Measurements from ENCODE around the gene YES1. TPM values are rescaled to one million over a fixed set of nuclear protein-coding genes. Genes with fewer than 3 reads are reported as not detected.
A peak's percentile ranks its signal among the peaks of the same experiment; 100 is the strongest.

YES1 gene
- total and polyA plus RNA-seq, 4 donors, result 12.5 to 57.6 (median 21.9) TPM

DNA sequence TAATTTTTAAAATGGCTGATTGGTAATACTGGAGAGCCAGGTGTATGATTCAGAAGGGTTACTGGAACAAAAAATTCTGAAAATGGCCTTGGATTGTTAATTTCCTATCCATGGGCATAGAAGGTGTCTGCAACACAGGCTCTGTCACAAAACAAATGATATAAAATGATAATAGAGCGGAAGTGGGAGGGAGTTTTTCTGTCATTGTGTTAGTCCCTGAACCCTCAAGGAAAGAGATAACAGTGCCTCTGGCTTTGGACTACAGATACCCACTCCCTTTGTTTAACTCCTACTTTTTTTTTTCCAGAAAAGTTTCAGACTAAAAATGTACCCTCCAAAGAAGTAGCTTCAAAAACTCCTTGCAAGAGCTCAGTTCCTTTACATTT lies 28.0 kb upstream of the YES1 start:
- no peak overlapping the region for H3K4me3 ChIP-seq (ENCODE audit: low read depth in 1 of 3, low read length in 3 of 3)
- H3K4me1 ChIP-seq (ENCODE audit: control insufficient read depth in 4 of 4, insufficient read depth in 4 of 4, low read length in 3 of 4), result peaks cover 0 to 12% (median 8%) of the 10 kb centered on the region in 4 donors
- TF ChIP-seq EGR1 (IDR thresholded peaks at IDR 0.05; ENCODE audit: low read depth in 2 of 2) (no peak), NR2F2 (IDR thresholded peaks at IDR 0.05) (peak; percentile 52)
- H3K9me3 ChIP-seq (ENCODE audit: control insufficient read depth in 4 of 4, low read length in 3 of 4), result no peaks in the 10 kb centered on the region
- H3K9ac ChIP-seq (ENCODE audit: low read depth in 1 of 2, low read length in 2 of 2), result no peak overlapping the region
- whole genome bisulfite sequencing, result 70% methylated on average over 1 of the region's 1 CpG
- no peak overlapping the region for H3K27ac ChIP-seq (ENCODE audit: low read depth in 1 of 2, low read length in 2 of 2)
- no peaks in the 10 kb centered on the region for H3K27me3 ChIP-seq (ENCODE audit: control insufficient read depth in 4 of 4, insufficient read depth in 4 of 4, low read length in 3 of 4)
- H3K36me3 ChIP-seq (ENCODE audit: control insufficient read depth in 4 of 4, insufficient read depth in 3 of 4, low read depth in 1 of 4, low read length in 3 of 4), result no peaks in the 10 kb centered on the region
- no peak for DNase-seq (ENCODE audit: low spot score)

DNA sequence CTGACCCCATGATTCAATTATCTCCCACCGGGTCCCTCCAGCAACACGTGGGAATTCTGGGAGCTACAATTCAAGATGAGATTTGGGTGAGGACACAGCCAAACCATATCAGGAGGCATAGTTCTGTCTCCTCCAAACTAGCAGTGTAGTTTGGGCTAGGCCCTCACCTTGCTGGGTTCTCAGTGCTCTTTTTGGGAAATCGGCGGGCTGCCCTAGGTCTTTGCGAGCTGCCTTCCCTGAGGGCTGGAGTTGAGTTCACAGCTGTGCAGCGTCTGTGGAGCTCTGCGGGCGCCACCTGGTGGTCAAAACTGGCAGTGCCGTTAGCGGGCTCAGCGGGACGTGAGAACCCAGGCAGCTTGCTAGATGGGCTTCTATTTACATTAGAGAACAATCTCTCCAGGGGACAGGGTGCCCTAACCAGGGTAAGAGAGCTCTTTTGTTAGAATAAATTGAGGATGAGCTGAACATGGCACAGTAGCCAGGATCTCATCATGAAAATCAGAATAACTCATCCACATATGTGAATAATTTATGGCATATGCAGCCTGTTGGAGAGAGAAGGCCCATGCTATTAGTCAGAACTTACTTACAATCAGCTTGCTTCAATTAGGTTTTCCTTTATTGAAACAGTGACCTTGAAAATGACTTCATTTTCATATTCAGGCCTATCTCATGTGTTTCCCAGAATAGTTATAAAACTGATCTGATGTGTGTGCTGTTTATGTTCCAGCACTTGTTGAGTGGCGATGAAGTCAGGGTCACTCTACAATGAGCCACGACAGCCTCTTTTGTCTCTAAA lies 27.4 kb upstream of the YES1 start:
- peak; percentile 94 for DNase-seq (ENCODE audit: low spot score)
- H3K4me1 ChIP-seq (ENCODE audit: control insufficient read depth in 4 of 4, insufficient read depth in 4 of 4, low read length in 3 of 4), result peaks cover 0 to 12% (median 8%) of the 10 kb centered on the region in 4 donors
- H3K36me3 ChIP-seq (ENCODE audit: control insufficient read depth in 4 of 4, insufficient read depth in 3 of 4, low read depth in 1 of 4, low read length in 3 of 4), result no peaks in the 10 kb centered on the region
- TF ChIP-seq, protein P1, sequence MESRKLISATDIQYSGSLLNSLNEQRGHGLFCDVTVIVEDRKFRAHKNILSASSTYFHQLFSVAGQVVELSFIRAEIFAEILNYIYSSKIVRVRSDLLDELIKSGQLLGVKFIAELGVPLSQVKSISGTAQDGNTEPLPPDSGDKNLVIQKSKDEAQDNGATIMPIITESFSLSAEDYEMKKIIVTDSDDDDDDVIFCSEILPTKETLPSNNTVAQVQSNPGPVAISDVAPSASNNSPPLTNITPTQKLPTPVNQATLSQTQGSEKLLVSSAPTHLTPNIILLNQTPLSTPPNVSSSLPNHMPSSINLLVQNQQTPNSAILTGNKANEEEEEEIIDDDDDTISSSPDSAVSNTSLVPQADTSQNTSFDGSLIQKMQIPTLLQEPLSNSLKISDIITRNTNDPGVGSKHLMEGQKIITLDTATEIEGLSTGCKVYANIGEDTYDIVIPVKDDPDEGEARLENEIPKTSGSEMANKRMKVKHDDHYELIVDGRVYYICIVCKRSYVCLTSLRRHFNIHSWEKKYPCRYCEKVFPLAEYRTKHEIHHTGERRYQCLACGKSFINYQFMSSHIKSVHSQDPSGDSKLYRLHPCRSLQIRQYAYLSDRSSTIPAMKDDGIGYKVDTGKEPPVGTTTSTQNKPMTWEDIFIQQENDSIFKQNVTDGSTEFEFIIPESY (IDR thresholded peaks at IDR 0.05), result no peak
- peak; percentile 91 for TF ChIP-seq CTCF (IDR thresholded peaks at IDR 0.05; ENCODE audit: low read depth, low read length, missing input control)
- peak in 1 of 2 donors; percentile 13 for TF ChIP-seq RXRA (IDR thresholded peaks at IDR 0.05)
- no peak for TF ChIP-seq HNF4G (IDR thresholded peaks at IDR 0.05)
- peak; percentile 84 to 91 for TF ChIP-seq RAD21 (IDR thresholded peaks at IDR 0.05)
- H3K27ac ChIP-seq (ENCODE audit: low read depth in 1 of 2, low read length in 2 of 2), result no peak overlapping the region
- 18% methylated on average over 14 of the region's 14 CpGs for WGBS
- no peak overlapping the region for H3K9ac ChIP-seq (ENCODE audit: low read depth in 1 of 2, low read length in 2 of 2)
- H3K4me3 ChIP-seq (ENCODE audit: low read depth in 1 of 3, low read length in 3 of 3), result no peak overlapping the region
- H3K27me3 ChIP-seq (ENCODE audit: control insufficient read depth in 4 of 4, insufficient read depth in 4 of 4, low read length in 3 of 4), result no peaks in the 10 kb centered on the region
- H3K9me3 ChIP-seq (ENCODE audit: control insufficient read depth in 4 of 4, low read length in 3 of 4), result no peaks in the 10 kb centered on the region

DNA sequence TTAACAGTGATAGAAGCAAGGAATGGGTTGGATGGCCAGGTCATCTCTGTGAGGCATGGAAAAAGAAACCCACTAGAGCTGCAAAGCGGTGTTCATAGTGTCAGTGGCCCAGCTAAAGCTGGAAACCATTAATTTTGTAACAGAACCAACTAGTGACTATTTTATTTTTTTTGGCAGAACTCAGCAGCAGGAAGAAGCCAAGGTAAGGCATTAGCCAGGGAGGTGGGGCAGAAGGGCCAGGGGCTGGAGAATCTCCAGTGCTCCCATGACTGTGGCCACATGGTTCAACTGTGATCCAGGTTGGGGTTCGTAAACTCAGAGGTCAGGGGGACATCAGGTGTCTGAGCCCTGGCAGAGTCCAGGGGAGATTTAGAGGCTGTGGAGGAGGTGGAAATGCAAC lies 25.9 kb upstream of the YES1 start:
- no peaks in the 10 kb centered on the region for H3K36me3 ChIP-seq (ENCODE audit: control insufficient read depth in 4 of 4, insufficient read depth in 3 of 4, low read depth in 1 of 4, low read length in 3 of 4)
- peak overlapping the region in 1 of 2 donors; percentile 19 for H3K27ac ChIP-seq (ENCODE audit: low read depth in 1 of 2, low read length in 2 of 2)
- peaks cover 0 to 17% (median 15%) of the 10 kb centered on the region in 4 donors for H3K4me1 ChIP-seq (ENCODE audit: control insufficient read depth in 4 of 4, insufficient read depth in 4 of 4, low read length in 3 of 4)
- H3K4me3 ChIP-seq (ENCODE audit: low read depth in 1 of 3, low read length in 3 of 3), result no peak overlapping the region
- 39% methylated on average over 2 of the region's 2 CpGs for WGBS
- no peaks in the 10 kb centered on the region for H3K9me3 ChIP-seq (ENCODE audit: control insufficient read depth in 4 of 4, low read length in 3 of 4)
- H3K27me3 ChIP-seq (ENCODE audit: control insufficient read depth in 4 of 4, insufficient read depth in 4 of 4, low read length in 3 of 4), result no peaks in the 10 kb centered on the region
- TF ChIP-seq HNF4A (conservative IDR thresholded peaks at IDR 0.05), result peak in 1 of 2 donors; percentile 32
- no peak for TF ChIP-seq FOXA1 (IDR thresholded peaks at IDR 0.05)
- peak in 1 of 2 donors; percentile 14 for TF ChIP-seq RXRA (IDR thresholded peaks at IDR 0.05)
- H3K9ac ChIP-seq (ENCODE audit: low read depth in 1 of 2, low read length in 2 of 2), result no peak overlapping the region
- DNase-seq (ENCODE audit: low spot score), result no peak

Data from liver (tissue), 9 donors.